GM18909 (cell line): ENCODE data around the gene TBC1D13.
A peak's percentile ranks its signal among the peaks of the same experiment; 100 is the strongest.
"Not testable (repeated sequence)": the region's sequence is repeated elsewhere in the genome, so short reads cannot be mapped to it uniquely, and the experiment has no call there.

Experiments
- ATAC-seq: cut with Tn5 transposase; IDR thresholded peaks from one replicate; pipeline ENCODE4 v1.9.1; 2021; ENCODE audit warnings: mild to moderate bottlenecking; ENCODE audit not compliant: unreplicated experiment, poor library complexity

TBC1D13 gene, protein sequence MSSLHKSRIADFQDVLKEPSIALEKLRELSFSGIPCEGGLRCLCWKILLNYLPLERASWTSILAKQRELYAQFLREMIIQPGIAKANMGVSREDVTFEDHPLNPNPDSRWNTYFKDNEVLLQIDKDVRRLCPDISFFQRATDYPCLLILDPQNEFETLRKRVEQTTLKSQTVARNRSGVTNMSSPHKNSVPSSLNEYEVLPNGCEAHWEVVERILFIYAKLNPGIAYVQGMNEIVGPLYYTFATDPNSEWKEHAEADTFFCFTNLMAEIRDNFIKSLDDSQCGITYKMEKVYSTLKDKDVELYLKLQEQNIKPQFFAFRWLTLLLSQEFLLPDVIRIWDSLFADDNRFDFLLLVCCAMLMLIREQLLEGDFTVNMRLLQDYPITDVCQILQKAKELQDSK

GRCh38 chr9:128786681-128787601 lies at the start of gene TBC1D13:
TSS of gene TBC1D13 (plus strand) at chr9:128787253. CDS start at chr9:128787354, 101 bp downstream.
- ATAC-seq, result peak; percentile 85

GRCh38 chr9:128742401-128742800 lies 44.7 kb upstream of the TBC1D13 start:
- ATAC-seq, result no peak

DNA sequence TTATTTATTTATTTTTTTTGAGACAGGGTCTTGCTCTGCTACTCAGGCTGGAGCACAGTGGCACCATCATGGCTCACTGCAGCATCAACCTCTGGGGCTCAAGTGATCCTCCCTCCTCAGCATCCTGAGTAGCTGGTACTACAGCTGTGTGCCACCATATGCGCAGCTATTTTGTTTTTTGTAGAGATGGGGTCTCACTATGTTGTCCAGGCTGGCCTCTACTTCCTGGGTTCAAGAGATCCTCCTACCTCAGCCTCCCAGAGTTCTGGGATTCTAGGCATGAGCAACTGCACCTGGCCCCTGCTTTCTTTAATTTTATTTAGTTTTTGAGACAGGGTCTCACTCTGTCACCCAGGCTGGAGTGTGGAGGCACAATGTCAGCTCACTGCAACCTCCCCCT lies 43.6 kb upstream of the TBC1D13 start:
- no peak for ATAC-seq

GRCh38 chr9:128747241-128747640 lies 39.8 kb upstream of the TBC1D13 start:
- ATAC-seq, result no peak

DNA sequence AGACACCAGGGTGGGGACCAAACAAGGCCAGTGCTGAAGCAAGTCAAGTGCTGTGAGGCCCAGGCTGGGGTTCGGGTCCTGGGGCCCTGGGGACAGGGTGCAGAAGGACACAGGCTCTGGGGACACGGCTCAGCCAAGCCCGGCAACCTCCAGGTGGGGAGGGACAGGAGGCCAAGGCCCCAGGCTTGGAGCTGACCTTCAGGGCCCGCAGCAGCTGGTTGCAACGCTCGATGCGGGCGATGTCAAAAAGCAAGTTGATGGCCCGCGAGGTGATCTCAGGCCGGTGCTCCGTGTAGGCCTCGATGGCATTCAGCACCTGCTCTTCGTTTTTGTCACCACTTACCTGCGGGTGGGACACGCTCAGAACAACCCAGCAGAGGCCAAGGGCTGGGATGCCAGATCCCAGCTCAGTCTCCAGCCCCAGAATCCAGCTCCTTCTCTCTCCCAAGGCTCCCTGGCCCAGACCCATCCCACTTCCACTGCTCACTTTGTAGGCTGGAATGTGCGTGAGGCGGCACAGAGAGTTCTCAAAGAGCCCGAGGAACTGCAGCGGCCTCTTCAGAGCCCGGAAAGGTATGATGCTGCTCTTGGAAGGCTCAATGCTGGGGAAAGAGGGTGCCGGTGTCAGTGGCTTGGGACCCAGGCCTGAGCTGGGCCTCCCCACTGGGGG lies 36.0 kb upstream of the TBC1D13 start:
- no peak for ATAC-seq

DNA sequence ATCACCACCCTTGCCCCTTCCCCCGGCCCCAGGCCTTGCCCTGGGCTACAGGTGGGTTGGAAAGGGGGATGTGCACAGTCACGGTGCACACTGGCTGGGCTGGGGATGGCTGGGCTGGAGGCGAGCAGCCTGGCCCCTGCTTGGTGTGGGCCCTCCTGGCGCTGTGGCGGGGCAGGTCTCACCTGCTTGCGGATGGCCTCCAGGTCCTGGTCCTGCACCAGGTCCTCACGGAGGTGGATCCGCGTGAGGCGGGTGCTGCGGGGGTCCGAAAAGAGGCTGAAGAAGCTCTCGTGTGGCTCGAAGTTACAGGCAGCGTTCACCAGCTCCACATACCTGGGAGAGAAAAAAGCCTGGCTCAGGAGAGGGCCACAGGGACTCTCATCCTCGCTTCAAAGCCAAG lies 33.4 kb upstream of the TBC1D13 start:
- ATAC-seq, result no peak

DNA sequence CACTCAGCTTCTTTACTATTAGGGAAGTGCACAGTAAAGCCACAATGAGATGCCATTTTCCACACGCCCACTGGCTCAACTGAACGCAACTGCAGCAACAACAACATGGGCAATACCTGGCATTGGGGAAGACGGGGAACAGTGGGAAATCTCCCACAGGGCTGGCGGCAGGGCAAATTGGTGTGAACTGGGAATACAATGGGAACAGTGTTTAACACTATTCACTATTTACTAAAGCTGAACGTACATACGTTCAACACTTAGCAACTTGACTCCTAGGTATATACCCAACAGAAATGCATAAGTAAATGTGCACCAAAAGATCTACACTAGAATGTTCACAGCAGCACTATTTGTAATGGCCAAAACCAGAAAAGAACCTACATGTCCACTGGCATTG lies 29.5 kb upstream of the TBC1D13 start:
- no peak for ATAC-seq

- no peak for ATAC-seq
Observed at GRCh38 chr9:128762671-128763449, 24.2 kb upstream of the TBC1D13 start.

GRCh38 chr9:128764361-128764760 lies 22.7 kb upstream of the TBC1D13 start:
- no peak for ATAC-seq

GRCh38 chr9:128765499-128765898 lies 21.6 kb upstream of the TBC1D13 start:
- no peak for ATAC-seq

- no peak for ATAC-seq
Observed at GRCh38 chr9:128768606-128769005, 18.4 kb upstream of the TBC1D13 start.

GRCh38 chr9:128770286-128771030 lies 16.6 kb upstream of the TBC1D13 start:
- no peak for ATAC-seq

GRCh38 chr9:128771094-128771721 lies 15.8 kb upstream of the TBC1D13 start:
- ATAC-seq, result peak; percentile 21

DNA sequence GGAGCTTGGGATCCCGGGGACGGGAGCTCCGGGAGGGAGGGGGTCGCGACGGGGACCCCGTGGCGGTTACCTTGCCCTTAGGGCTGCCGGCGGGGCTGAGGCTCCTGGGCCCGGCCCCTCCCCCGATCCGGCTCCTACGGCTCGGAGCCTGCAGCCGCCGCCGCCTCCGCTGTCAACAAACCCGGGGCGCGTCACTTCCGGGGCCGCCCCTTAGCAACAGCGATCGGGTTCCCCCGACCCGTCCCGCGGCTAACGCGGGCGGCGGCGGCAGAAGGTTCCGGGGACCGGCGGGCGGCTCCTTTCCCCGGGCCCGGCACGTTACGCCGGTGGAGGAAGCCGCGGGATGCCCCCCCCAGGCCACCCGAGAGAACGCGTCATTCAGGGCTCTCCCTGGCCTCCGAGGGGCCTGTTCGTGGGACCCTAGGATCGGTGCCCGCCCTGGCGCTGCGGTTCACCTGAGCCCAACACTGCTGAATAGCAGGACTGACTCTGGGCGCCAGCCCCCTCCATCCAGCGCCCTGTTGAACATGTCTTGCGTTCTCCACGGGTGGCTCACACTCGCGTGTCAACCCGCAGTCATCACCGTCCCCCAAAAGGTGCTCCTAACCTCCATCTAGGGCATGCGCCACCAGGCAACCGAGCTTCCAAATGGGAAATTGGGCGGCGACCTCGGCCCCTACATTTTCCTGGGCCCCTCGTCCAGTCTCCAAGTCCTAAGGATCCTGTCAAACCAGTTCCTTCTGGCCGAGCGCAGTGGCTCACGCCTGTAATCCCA lies 15.1 kb upstream of the TBC1D13 start, which contains the start of gene ZER1:
ZER1 (minus strand) TSS at position 183 of the 775 bp plus-strand sequence. CDS start 16,362 bp downstream, outside the sequence.
- ATAC-seq, result peak; percentile 91

GRCh38 chr9:128773049-128773448 lies 14.0 kb upstream of the TBC1D13 start:
- no peak for ATAC-seq

- no peak for ATAC-seq
Observed at GRCh38 chr9:128774804-128775203, 12.2 kb upstream of the TBC1D13 start.

GRCh38 chr9:128780093-128780492 lies 7.0 kb upstream of the TBC1D13 start:
- ATAC-seq, result not testable (repeated sequence)
